ENCODE results near the gene RTEL1.
"Not testable (repeated sequence)": the region's sequence is repeated elsewhere in the genome, so short reads cannot be mapped to it uniquely, and the experiment has no call there.

Gene RTEL1

GRCh38 chr20:63702036-63702665, 44.0 kb downstream of the RTEL1 start:
- DNase-seq: no peak

GRCh38 chr20:63702751-63703470, 44.8 kb downstream of the RTEL1 start:
- no peak for DNase-seq

DNA sequence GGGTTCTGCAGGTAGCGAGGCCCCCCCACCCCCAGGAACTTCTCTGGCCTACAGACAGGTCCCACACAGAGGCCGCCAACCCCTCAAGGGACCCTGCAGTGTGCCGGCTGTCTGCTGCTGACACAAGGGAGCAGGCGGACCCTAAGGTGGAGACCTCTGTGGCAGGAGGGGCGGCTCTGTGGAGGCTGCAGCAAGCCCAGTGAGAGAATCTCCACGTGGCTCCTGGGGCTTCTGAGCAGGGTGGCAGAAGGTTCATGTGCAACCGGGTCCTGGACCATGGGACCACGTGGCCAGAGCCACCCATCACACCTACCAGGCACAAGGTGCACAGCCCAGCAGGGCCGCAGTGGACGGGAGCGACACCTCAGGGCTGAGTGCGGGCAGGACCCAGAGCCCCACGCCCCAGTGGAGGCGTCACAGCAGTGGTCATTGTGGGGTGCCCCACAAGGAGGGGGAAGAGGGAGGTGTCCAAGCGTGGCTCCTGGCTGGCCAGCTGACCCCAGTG, 45.4 kb downstream of the RTEL1 start:
- no peak for DNase-seq

DNA sequence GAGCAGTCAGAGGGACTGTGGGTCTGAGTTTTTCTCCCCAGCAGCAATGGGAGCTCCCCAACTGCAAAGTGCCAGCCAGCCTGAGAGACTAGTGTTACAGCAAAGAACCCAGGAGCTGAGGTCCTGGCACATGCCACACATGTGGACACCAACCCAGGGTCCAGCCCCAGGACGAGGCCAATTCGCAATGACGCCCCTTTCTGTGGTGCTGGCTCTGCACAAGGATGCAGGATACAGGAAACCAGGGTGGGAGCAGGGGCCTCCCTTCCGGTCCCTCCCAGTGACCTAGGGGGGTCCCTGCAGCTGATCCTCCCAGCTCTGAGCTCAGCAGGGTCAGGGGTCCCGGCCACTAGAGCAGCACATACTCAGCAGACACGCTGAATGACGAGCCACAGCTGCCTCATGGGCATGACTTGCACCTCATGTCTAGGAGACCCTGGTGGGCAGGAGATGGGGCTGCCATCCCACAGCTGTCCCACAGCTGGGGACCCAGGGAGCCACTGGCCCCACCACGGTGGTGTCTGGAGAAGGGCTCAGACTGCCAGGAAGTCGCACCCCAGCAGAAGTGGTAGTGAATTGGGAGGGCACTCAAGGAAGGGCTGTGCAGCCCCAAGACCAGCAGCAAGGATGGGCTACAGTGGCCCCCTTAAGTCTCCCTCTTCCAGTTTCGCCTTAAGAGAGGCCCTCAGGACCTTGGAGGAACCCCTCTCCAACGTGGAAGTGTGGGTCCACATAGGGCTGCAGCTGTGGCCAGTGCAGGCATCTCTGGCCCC, 46.0 kb downstream of the RTEL1 start:
- DNase-seq: no peak

GRCh38 chr20:63704749-63705117, 46.6 kb downstream of the RTEL1 start:
- DNase-seq: no peak

DNA sequence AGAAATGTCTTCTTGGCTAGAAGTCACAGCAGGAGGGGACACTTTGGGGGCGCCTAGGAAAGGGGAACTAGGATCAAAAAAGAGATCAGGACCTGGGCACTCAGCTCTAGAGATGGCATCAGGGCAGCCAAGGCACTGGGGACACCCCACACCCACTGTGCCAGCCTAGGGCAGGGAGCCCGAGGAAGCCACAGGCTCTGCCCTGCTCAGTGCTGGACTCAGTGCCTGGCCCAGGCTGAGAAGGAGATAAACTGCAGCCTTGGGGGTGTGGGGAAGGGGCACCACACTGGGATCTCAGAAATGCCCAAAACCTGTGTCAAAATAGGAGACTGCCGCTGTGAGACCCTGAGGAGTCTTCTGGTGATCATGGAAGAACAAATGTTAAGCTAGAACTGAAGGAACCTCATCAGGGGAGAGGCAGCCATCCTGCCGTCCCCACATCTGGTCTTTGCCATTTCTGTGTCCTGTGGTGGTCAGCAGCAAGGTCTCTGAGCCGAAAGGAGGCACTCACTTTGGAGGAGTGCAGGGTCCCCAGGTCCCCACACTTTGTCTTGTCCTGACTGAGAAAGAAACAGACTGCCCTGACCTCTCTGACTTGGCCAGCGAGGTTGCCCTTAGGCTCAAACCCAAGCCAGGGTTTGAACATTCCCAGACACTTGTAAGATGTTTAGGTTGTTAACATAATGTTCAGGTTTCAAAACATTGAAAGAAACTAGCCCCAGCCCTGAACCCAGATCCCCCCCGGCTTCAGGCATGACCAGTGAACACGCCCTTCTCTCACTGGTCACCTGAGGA, 47.3 kb downstream of the RTEL1 start:
- DNase-seq: no peak

DNA sequence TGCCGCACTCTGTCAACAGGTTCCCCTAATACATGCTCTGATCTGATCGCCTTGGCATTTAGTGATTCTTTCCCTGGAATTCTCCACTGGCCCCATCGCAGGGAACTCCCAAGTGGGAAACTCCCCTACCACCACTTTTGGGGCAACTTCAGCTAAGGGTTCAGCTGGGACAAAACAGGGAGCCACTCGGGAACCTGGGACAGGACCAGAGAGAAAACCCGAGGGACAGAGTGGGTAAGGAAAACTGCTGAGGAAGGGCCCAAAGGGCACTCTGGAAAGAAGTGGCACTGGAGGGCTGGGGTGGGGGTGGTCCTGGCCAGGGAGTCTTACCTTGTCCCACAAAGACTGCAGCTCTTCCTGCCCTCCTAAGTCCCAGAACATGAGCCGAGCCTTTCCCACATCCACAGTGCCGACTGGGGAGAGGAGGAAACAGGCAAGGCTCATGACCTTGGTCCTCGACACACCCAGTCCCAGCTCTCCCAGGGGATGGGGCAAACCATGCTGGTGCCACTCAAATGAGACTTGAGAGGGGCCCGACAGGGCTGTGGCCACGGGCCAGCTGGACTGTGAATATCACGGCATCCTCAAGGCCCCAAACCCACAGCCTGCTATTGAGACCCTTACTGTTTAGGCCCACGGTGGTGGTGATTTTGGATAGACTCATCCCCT, 48.0 kb downstream of the RTEL1 start:
- no peak for DNase-seq

GRCh38 chr20:63706852-63707557, 48.9 kb downstream of the RTEL1 start:
- DNase-seq: no peak

GRCh38 chr20:63707558-63708300, 49.6 kb downstream of the RTEL1 start, which contains the start of the genes ARFRP1 and ZGPAT:
TSS of gene ARFRP1 (minus strand) at chr20:63707976. CDS start at chr20:63707091, 885 bp downstream.
TSS of gene ZGPAT (plus strand) at chr20:63708039. CDS start at chr20:63708581, 542 bp downstream.
- DNase-seq: peak; percentile 83

DNA sequence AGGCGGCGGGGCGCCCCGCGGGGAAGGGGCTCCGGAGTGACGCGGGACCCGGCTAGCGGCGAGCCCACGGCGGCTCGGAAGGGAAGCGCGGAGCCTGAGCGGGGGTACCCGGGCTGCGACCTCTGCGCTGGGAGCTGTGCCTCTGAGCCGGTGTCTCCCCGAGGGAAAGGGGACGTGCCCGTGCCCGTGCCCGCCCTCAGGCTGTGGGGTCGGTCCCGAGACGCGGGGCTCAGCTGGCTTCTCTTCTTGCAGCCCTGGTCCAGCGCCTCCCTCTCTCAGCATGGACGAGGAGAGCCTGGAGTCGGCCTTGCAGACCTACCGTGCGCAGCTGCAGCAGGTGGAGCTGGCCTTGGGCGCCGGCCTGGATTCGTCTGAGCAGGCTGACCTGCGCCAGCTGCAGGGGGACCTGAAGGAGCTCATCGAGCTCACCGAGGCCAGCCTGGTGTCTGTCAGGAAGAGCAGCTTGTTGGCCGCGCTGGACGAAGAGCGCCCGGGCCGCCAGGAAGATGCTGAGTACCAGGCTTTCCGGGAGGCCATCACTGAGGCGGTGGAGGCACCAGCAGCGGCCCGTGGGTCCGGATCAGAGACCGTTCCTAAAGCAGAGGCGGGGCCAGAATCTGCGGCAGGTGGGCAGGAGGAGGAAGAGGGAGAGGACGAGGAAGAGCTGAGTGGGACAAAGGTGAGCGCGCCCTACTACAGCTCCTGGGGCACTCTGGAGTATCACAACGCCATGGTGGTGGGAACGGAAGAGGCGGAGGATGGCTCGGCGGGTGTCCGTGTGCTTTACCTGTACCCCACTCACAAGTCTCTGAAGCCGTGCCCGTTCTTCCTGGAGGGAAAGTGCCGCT, 50.4 kb downstream of the RTEL1 start:
- DNase-seq: no peak

GRCh38 chr20:63709149-63709527, 51.0 kb downstream of the RTEL1 start:
- no peak for DNase-seq

GRCh38 chr20:63711085-63711645, 53.1 kb downstream of the RTEL1 start:
- DNase-seq: no peak

DNA sequence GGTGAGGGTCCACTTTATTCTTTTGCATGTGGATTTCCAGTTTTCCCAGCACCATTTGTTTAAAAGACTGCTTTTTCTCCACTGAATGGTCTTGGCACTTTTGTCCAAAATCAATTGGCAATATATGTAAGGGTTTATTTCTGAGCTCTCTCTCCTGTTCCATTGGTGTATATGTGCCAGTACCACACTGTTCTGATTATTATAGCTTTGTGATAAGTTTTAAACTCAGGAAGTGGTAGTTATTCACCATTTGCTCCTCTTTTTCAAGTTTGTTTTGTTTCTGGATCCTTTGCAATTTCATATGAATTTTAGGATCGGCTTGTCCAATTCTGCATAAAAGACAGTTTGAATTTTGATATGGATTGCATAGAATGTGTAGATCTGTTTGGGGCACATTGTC, 54.1 kb downstream of the RTEL1 start:
- DNase-seq: no peak

DNA sequence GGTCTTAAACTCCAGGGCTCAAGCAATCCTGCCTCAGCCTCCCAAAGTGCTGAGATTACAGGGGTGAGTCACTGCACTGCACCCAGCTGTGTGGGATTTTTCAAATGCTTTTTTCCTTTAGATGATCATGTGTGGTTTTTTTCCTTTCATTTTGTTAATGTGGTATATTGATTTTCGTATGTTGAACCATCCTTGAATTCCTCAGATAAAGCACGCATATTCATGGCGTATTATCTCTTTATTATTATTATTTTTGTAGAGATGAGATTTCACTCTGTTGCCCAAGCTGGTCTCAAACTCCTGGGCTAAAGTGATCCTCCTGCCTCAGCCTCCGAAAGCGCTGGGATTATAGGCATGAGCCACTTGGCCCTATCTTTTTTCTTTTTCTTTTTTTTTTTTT, 56.7 kb downstream of the RTEL1 start:
- DNase-seq: no peak

GRCh38 chr20:63718996-63719395, 60.9 kb downstream of the RTEL1 start:
- DNase-seq: no peak

GRCh38 chr20:63722967-63723622, 65.0 kb downstream of the RTEL1 start:
- not testable (repeated sequence) for DNase-seq

DNA sequence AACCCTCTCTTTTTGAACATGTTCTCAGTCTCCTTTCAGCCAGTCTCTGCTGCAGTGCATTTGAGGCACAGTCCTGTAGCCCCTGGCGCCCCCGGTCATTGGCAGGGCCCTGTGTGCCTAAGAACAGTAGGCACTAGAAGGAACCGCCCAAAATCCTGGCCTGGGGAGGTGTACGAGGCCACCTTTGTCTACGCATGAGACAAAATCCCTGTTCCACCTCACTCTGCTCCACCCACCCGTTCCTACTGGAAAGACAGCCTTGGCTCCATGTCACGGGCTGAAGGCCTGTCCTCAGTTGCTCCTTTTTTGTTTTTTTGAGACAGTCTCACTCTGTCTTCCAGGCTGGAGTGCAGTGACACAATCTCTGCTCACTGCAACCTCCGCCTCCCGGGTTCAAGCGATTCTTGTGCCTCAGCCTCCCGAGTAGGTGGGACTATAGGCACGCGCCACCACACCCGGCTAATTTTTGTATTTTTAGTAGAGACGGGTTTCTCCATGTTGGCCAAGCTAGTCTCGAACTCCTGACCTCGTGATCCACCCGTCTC, 72.1 kb downstream of the RTEL1 start:
- not testable (repeated sequence) for DNase-seq

GRCh38 chr20:63731410-63731809, 73.3 kb downstream of the RTEL1 start:
- no peak for DNase-seq

All from NCI-H774 (cell line).